ENCODE results near the gene RELL2.
A peak's percentile ranks its signal among the peaks of the same experiment; 100 is the strongest.
"Not testable (repeated sequence)": the region's sequence is repeated elsewhere in the genome, so short reads cannot be mapped to it uniquely, and the experiment has no call there.

RELL2 gene

GRCh38 chr5:141602606-141603005, 34.2 kb upstream of the RELL2 start:
- no peak for TF ChIP-seq CTCF (IDR thresholded peaks at IDR 0.05; ENCODE audit: control insufficient read depth, insufficient read depth, low read depth, low read length, missing control alignments)
- no peak for DNase-seq (ENCODE audit: low read depth)
- no peak overlapping the region for H3K4me3 ChIP-seq (ENCODE audit: control insufficient read depth, low read depth, low read length)

- H3K4me3 ChIP-seq (ENCODE audit: control insufficient read depth, low read depth, low read length): no peak overlapping the region
- DNase-seq (ENCODE audit: low read depth): peak; percentile 77
- TF ChIP-seq CTCF (IDR thresholded peaks at IDR 0.05; ENCODE audit: control insufficient read depth, insufficient read depth, low read depth, low read length, missing control alignments): no peak
Measured at GRCh38 chr5:141603923-141604717, 32.7 kb upstream of the RELL2 start.

- no peak for DNase-seq (ENCODE audit: low read depth)
- no peak for TF ChIP-seq CTCF (IDR thresholded peaks at IDR 0.05; ENCODE audit: control insufficient read depth, insufficient read depth, low read depth, low read length, missing control alignments)
- H3K4me3 ChIP-seq (ENCODE audit: control insufficient read depth, low read depth, low read length): no peak overlapping the region
Measured at GRCh38 chr5:141605523-141606277, 31.1 kb upstream of the RELL2 start.

- TF ChIP-seq CTCF (IDR thresholded peaks at IDR 0.05; ENCODE audit: control insufficient read depth, insufficient read depth, low read depth, low read length, missing control alignments): no peak
- DNase-seq (ENCODE audit: low read depth): no peak
- no peak overlapping the region for H3K4me3 ChIP-seq (ENCODE audit: control insufficient read depth, low read depth, low read length)
Measured at GRCh38 chr5:141608046-141608445, 28.8 kb upstream of the RELL2 start.

- TF ChIP-seq CTCF (IDR thresholded peaks at IDR 0.05; ENCODE audit: control insufficient read depth, insufficient read depth, low read depth, low read length, missing control alignments): no peak
- DNase-seq (ENCODE audit: low read depth): no peak
- H3K4me3 ChIP-seq (ENCODE audit: control insufficient read depth, low read depth, low read length): no peak overlapping the region
Measured at GRCh38 chr5:141608557-141608956, 28.2 kb upstream of the RELL2 start.

GRCh38 chr5:141609044-141609443, 27.8 kb upstream of the RELL2 start:
- no peak overlapping the region for H3K4me3 ChIP-seq (ENCODE audit: control insufficient read depth, low read depth, low read length)

GRCh38 chr5:141609921-141610320, 26.9 kb upstream of the RELL2 start:
- DNase-seq (ENCODE audit: low read depth); H3K4me3 ChIP-seq (ENCODE audit: control insufficient read depth, low read depth, low read length): not testable (repeated sequence)

More at GRCh38 chr5:141609044-141609443, 27.8 kb upstream of the RELL2 start:
- TF ChIP-seq CTCF (IDR thresholded peaks at IDR 0.05; ENCODE audit: control insufficient read depth, insufficient read depth, low read depth, low read length, missing control alignments): no peak
- no peak for DNase-seq (ENCODE audit: low read depth)

All from AG09309 (cell line).